ENCODE data around the gene GDI1.
A peak's percentile ranks its signal among the peaks of the same experiment; 100 is the strongest.

The GDI1 gene

GRCh38 chrX:154486396-154487207, 49.6 kb downstream of the GDI1 start, which contains the start of gene UBL4A:
Gene UBL4A, minus strand, starts transcription at chrX:154486615. Its CDS starts 31 bp downstream, at chrX:154486584.
- Histone ChIP-seq H3K36me3 (ENCODE audit: insufficient read depth, low read length) (peaks cover 7% of the 10 kb centered on the region; the same call in 1 of the 2 replicates), H3K27ac (no peak within 1 kb of the TSS), H3K9me3 (ENCODE audit: low read depth, low read length) (no peaks in the 10 kb centered on the region), H3K4me3 (peak within 1 kb of the TSS; percentile 77), H3K9ac (ENCODE audit: insufficient read length) (peak within 1 kb of the TSS; percentile 66)
- TF ChIP-seq EZH2 (IDR thresholded peaks at IDR 0.05) (no peak), FOXP2 (optimal IDR thresholded peaks at IDR 0.05; ENCODE audit: control extremely low read depth, extremely low read length, insufficient read depth) (no peak), POLR2AphosphoS5 (IDR thresholded peaks at IDR 0.05; ENCODE audit: borderline replicate concordance, low read depth, low read length) (0 out of 2 replicates have a peak, but pooled peaks have one; percentile 47)
- no peak for DNase-seq (ENCODE audit: low read depth, low spot score)

- H3K4me3 ChIP-seq: no peak overlapping the region
- H3K27ac ChIP-seq: no peak overlapping the region
- no peak for DNase-seq (ENCODE audit: low read depth, low spot score)
- H3K36me3 ChIP-seq (ENCODE audit: insufficient read depth, low read length): peaks cover 7% of the 10 kb centered on the region; the same call in 1 of the 2 replicates
- H3K9ac ChIP-seq (ENCODE audit: insufficient read length): no peak overlapping the region
- TF ChIP-seq FOXP2 (optimal IDR thresholded peaks at IDR 0.05; ENCODE audit: control extremely low read depth, extremely low read length, insufficient read depth) (no peak), EZH2 (IDR thresholded peaks at IDR 0.05) (no peak), POLR2AphosphoS5 (IDR thresholded peaks at IDR 0.05; ENCODE audit: borderline replicate concordance, low read depth, low read length) (no peak)
- no peaks in the 10 kb centered on the region for H3K9me3 ChIP-seq (ENCODE audit: low read depth, low read length)
These were observed 50.8 kb downstream of the GDI1 start for GRCh38 chrX:154487518-154488290.

DNA sequence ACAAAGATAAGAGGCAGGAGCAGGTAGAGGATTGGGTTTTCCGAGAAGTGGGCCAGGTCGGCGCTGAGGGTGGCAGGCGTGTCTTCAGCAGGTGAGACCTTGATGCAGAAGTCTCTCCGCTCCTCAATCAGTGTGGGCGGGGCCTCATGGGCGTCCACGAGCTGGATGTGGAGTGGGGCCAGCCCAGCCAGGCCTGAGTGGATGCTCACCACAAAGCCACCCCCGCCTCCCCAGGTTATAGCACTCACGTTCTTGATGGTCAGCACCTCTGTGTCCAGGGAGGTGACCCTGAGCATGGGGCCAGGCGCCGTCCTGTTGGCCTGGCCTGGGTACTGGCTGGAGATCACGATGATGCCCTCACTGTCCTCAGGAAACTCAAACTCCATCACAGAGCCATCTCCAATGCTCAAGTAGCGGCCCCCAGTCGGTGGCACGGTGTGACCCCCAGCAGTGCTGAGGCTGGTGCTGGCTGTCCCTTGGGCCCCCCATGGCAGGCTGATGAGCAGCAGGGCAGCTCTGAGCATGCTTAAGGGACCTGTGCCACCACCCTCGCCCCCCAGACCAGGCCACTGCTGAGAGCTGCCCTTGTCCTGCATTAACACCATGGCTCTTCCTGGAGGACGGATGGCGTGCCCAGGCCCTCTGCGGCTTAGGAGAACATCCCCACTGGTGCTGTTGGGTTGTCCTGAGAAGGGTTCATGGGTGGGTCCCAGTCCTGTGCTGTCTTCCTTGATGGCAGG, 51.6 kb downstream of the GDI1 start:
- no peak overlapping the region for H3K27ac ChIP-seq
- no peak overlapping the region for H3K9ac ChIP-seq (ENCODE audit: insufficient read length)
- no peaks in the 10 kb centered on the region for H3K9me3 ChIP-seq (ENCODE audit: low read depth, low read length)
- H3K4me3 ChIP-seq: no peak overlapping the region
- no peak for DNase-seq (ENCODE audit: low read depth, low spot score)
- H3K36me3 ChIP-seq (ENCODE audit: insufficient read depth, low read length): peaks cover 7% of the 10 kb centered on the region; the same call in 1 of the 2 replicates
- TF ChIP-seq EZH2 (IDR thresholded peaks at IDR 0.05) (no peak), POLR2AphosphoS5 (IDR thresholded peaks at IDR 0.05; ENCODE audit: borderline replicate concordance, low read depth, low read length) (no peak), FOXP2 (optimal IDR thresholded peaks at IDR 0.05; ENCODE audit: control extremely low read depth, extremely low read length, insufficient read depth) (no peak)

DNA sequence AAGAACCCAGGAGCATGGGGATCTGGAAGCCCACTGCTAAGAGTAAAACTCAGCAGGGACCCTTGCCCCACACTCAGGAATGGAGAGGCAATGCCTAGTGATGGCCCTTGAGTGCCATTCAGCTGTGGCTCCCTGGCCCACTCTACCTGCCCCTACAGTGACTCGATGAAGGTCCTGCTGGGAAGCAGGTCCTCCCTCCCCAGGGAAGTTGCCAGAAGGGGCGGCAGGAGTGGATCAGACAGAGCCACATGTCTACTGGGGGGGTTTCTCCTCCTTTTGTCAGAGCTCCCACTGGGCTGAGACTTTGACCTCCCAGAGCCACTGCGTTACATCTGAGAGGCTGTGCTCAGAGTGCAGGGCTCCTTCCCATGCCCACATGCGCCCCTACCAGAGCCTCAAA, 52.2 kb downstream of the GDI1 start:
- Histone ChIP-seq H3K9ac (ENCODE audit: insufficient read length) (no peak overlapping the region), H3K4me3 (peak overlapping the region; percentile 79), H3K36me3 (ENCODE audit: insufficient read depth, low read length) (peaks cover 7% of the 10 kb centered on the region; the same call in 1 of the 2 replicates), H3K27ac (no peak overlapping the region), H3K9me3 (ENCODE audit: low read depth, low read length) (no peaks in the 10 kb centered on the region)
- no peak for DNase-seq (ENCODE audit: low read depth, low spot score)
- TF ChIP-seq POLR2AphosphoS5 (IDR thresholded peaks at IDR 0.05; ENCODE audit: borderline replicate concordance, low read depth, low read length): no peak
- no peak for TF ChIP-seq FOXP2 (optimal IDR thresholded peaks at IDR 0.05; ENCODE audit: control extremely low read depth, extremely low read length, insufficient read depth)
- no peak for TF ChIP-seq EZH2 (IDR thresholded peaks at IDR 0.05)

- DNase-seq (ENCODE audit: low read depth, low spot score): no peak
- H3K9me3 ChIP-seq (ENCODE audit: low read depth, low read length): no peaks in the 10 kb centered on the region
These were observed 53.1 kb downstream of the GDI1 start for GRCh38 chrX:154490021-154490413.

GRCh38 chrX:154490414-154491083, 53.6 kb downstream of the GDI1 start, which contains the start of gene SLC10A3:
Gene SLC10A3, minus strand, starts transcription at chrX:154490629. Its CDS starts 1,689 bp downstream, at chrX:154488940.
- Histone ChIP-seq H3K36me3 (ENCODE audit: insufficient read depth, low read length) (no peaks in the 10 kb centered on the region; the same call in 1 of the 2 replicates), H3K27ac (peak within 1 kb of the TSS; percentile 64; the same call in 1 of the 2 replicates), H3K9me3 (ENCODE audit: low read depth, low read length) (no peaks in the 10 kb centered on the region), H3K9ac (ENCODE audit: insufficient read length) (peak within 1 kb of the TSS; percentile 77), H3K4me3 (peak within 1 kb of the TSS; percentile 79)
- no peak for TF ChIP-seq FOXP2 (optimal IDR thresholded peaks at IDR 0.05; ENCODE audit: control extremely low read depth, extremely low read length, insufficient read depth)
- peak; percentile 72; the same call in 1 of the 2 replicates for TF ChIP-seq POLR2AphosphoS5 (IDR thresholded peaks at IDR 0.05; ENCODE audit: borderline replicate concordance, low read depth, low read length)
- no peak for TF ChIP-seq EZH2 (IDR thresholded peaks at IDR 0.05)
- peak; percentile 22 for DNase-seq (ENCODE audit: low read depth, low spot score)

More at GRCh38 chrX:154490021-154490413, 53.1 kb downstream of the GDI1 start:
- Histone ChIP-seq H3K36me3 (ENCODE audit: insufficient read depth, low read length) (peaks cover 2% of the 10 kb centered on the region; the same call in 1 of the 2 replicates), H3K4me3 (peak overlapping the region; percentile 79), H3K27ac (no peak overlapping the region), H3K9ac (ENCODE audit: insufficient read length) (peak overlapping the region; percentile 65)
- TF ChIP-seq EZH2 (IDR thresholded peaks at IDR 0.05): no peak
- TF ChIP-seq FOXP2 (optimal IDR thresholded peaks at IDR 0.05; ENCODE audit: control extremely low read depth, extremely low read length, insufficient read depth): no peak
- no peak for TF ChIP-seq POLR2AphosphoS5 (IDR thresholded peaks at IDR 0.05; ENCODE audit: borderline replicate concordance, low read depth, low read length)

Measured in SK-N-MC (cell line).